GM21825 (cell line): ENCODE results near the gene ADCY7.

Experiments
- ATAC-seq: cut with Tn5 transposase; IDR thresholded peaks from one replicate; pipeline ENCODE4 v1.9.1; 2021; ENCODE audit warnings: mild to moderate bottlenecking, moderate library complexity; ENCODE audit not compliant: unreplicated experiment

ADCY7 gene

DNA sequence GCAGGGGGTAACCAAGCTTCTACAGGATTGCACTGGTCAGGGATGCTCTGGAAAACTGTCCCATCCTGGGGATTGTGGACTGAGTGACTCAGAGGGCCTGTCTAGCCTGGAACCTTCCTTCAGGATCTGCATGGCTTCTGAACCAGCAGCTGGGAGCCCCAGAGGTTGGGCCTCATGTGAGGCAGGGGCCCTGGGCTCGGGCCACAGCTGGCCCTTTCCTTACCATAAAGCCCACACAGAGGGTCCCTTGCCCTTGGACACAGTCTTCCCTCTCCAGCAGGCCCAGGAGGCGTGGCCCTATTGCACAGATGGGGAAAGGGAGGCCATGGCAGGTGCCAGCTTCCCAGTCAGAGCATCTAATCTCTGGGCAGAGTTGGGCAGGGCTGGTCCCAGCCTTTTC, 30.5 kb downstream of the ADCY7 start:
- ATAC-seq = no peak

DNA sequence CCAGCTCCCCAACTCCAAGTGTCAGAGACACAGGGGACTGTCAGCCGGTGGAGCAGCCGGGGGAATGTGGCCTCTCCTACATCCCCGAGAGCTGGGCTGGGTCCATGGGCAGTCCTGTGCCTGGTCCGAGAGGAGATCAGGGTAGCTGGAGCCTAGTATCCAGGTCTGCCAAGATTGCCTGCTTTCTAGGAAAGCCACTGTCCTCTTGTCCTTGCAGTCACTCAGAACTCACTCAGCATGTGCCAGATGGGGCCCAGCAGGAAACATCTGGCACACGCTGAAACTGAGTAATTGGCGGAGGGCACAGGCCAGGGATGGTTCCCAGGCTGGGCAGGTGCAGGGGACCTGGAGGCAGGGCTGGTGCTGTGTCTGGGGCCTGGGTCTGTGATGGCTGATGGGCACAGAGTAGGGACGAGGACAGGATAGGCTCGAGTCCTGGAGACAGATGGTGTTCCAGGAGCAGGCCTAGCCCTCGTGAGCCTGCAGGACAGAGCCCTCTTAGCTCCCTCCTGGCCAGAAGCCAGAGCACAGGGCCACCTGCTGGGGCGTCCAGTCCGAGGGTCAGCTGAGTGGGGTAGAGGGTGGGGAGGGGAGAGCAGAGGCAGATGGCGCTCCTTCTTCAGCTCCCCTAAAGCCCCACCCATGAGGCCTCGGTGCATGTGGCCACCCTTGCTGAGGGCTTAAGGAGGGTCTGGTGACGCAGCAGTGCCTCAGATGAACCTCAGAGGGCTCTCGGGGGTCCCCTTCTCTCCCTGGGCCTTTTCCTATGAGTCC, 31.1 kb downstream of the ADCY7 start:
- no peak for ATAC-seq

DNA sequence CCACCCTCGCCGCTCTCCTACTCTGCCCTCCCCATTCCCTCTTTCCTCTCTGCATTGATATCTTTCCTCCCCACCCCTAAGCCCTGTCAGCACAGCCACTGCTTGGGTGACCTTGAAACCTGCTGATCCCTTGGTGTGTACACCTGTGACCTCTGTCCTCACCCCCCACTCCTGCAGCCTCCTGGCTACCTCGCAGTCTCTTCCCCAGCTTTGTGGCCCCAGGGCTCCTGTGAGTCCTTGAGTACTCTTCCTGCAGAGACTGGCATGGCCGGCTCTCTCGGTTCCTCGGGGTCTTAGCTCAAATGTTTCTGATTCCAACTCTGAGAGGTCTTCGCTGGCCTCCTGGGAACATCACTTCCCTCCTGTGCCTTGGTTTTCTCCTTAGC, 31.7 kb downstream of the ADCY7 start:
- ATAC-seq = no peak

DNA sequence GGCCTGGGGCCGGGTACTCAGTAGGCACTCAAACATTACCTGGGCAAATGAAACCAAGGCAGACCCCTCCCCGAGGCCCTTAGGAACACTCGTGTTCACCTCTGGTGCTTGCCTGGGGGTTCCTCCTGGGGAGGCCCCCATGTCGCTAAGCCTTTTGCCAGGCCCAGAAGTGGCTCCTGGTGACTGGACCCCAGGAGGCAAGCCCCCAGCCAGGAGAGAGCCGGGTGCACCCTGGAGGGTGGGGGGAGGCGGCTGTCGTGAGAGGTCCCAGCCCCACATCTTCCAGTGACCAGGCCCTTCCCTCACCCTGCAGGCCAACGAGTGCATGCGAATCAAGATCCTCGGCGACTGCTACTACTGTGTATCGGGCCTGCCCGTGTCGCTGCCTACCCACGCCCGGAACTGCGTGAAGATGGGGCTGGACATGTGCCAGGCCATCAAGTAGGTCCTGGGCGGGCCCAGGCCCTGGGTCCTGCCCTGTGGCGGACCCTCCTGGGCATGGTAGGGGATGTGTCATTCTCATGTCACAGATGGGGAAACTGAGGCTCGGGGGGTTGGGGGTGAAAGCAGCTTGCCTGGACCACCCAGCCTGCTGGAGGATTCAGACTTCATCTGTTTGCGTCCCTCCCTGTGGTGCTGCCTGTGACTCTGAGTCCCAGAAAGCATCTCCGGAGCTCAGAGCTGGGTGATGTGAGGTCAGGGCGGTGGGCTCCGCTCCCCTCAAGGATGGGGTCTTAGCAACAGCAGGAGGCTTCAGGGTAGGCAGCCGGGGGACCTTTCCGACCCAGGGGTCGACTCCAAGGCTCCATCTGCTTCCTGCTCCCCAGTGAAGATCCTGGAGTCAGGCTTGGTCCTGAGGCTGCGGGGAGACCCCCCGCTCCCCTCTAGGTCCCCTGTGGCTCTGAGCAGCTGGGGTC, 32.5 kb downstream of the ADCY7 start:
- ATAC-seq = no peak

DNA sequence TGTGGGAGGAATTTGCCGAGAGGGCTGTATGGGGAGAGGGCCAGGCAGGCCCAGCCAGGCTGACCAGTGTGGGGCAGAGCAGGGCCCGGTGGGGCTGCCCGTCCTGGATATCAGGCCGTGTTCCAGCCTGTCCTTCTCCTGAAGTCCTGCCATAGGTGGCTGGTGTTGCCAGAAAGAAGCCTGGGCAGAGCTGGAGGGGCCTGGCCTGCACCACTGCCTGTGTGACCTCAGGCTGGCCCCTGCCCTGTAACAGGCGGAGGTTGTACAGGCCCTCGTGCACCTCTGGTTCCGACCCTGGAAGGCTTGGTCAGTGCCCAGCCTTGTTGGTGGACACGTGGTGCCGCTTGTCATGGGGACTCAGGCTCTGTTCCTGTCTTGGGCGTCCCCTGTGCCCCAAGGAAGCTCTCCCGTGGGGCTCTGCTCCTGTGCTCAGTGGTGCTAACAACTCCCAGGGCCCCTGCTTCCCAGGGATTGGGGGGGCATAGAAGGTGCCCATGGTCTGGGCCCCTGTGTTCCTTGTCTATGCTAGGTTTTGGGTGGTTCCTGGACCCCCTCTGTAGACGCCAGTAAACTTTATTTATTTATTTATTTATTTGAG, 33.3 kb downstream of the ADCY7 start:
- ATAC-seq = no peak

DNA sequence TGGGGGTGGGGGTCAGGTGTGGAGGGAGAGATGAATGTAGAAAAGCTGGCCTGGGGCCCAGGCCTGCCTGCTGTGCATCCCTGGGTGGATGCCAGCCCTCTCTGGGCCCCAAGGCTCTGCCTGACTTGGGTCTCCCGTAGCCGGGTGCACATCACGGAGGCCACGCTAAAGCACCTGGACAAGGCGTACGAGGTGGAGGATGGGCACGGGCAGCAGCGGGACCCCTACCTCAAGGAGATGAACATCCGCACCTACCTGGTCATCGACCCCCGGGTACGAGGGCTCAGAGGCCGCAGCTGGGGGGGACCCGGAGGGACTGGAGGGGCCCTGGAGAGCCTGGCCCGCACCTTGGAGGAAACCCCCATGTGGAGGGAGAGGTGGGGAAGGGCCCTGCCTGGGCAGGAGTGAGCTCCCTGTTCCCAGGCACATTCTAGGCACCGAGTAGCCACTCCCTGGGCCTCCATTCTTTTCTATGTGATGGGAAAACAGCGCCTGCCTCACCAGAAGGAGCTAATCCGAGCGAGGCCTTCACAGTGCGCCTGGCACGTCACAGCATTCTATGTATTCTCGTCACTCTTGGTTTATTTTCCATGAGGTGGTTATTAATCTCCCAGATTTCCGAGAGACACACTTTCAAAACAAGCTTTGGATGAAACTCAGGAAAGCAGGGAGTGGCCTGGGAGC, 34.7 kb downstream of the ADCY7 start:
- ATAC-seq = no peak

DNA sequence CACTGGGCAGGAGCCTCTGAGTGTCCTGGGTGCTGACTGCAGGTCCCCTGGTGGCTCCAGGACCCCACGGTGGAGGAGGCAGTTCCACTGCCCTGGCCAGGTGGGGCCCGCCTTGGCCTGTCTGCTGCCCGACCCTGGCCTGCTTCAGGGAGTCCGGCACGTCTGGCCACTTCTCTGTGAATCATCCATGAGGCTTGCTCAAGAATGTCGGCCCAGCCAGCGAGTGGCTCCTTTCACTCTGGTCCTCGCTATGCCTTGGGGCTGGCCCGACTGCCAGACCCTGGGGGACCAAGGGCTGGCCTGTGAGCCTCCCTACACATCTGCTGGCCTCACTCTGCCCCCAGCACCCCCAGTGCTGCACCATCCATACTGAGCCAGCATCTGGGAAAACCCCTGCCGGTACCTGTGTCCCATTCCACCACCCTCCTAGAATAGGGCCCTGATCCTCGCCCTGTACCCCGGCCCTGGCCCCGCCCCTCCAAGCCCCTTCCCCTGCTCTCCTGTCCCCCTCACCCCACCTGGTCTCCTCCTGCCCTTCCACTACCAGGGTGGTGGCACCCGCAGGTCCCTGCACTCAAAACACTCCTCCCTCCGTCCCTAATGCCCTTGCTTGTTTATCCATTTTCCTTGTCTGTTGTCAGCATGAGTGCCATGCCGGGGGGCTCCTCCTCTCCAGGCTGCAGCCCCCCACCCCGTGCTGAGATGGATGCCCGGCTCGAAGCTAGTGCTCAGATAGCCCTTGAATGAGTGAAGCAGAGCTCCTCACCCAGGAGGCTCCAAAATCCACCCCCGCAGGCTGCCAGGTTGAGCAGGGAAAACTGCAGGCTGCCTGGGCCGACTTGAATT, 35.5 kb downstream of the ADCY7 start:
- ATAC-seq = no peak

DNA sequence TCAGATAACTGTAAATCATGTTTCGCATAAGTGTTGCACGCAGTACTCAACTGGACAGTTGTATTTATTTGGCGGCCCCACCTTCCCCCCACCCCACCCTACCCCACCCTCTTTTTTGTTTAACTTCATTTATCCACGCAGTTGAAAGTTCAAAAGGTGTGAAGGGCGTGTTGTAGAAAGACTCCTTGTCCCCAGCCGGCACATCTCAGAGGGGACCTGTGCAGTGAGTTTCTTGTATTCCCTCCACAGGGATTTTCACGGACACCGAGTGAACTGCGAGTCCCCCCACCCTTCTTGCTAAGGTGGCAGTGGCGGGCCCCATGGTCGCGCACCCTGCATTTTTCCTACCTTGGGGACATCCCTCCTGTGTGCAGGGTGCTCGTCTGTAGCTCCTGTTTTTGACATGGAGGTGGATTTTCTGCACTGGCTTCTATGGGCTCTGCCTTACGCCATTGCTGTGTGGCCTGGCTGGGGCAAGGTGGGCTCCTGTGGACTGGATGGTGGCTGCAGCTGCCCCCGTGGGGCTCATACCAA, 36.2 kb downstream of the ADCY7 start:
- ATAC-seq = no peak

DNA sequence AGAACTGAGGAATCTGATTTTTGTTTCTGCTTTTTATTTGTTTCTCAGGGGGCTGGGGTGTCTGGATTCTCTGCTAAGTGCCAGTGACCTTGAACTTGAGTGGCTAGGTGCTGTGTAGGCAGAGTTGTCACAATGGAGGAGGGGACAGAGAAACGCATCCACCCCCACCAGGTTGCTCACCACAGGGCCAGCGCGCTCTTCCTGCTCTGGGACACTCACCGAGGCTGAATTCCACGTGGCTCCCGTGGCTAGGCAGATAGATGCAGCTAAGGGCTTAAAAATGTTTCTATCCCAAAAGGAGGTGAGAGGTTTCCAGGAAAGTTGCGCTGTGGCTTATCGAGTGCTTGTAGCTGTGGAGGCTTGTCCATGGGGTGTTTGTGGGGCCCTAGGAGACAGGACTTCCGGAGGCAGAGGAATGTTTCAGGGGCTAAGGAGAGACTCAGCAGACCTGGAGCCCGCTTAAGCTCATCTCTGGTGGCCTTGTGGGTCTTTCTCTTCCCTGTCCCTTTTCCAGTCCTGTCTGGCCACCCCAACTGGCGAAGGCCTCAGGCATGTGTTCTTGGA, 36.8 kb downstream of the ADCY7 start:
- ATAC-seq = no peak

DNA sequence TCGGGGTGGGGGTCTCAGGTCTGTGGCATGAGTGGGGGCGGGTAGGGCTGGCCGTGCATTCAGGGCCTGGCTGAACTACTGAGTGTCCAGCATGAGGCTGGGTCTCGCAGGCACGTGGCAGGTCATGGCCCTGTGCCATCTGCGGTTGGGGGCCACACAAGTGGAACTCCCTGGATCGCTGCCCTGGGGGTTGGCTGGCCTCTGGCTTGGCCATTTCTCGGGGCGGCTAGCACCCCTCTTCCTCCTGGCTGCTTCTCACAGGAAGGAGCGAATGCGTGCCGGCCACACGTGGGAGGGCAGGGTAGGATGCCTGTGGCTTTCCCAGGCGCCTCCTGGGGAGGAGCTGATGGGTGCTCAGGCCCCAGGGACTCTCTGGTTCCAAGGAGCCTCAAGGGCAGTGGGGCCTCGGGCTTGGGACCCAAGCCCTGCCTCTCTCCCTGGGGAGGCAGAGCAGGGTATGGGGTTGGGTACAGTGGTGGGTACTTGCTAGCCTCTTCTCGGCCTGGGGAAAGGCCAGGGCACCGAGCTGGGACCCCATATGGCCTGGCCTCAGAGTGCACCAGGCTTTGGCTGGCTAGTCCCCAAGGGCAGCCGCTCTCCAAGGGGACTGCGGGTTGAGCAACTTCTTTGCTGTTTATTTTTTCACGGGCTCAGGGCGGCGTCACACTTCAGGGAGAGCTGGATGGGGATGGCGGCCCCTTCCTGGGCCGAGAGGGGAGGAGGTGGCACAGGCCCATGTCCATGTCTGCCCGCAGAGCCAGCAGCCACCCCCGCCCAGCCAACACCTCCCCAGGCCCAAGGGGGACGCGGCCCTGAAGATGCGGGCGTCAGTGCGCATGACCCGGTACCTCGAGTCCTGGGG, 37.5 kb downstream of the ADCY7 start:
- no peak for ATAC-seq

DNA sequence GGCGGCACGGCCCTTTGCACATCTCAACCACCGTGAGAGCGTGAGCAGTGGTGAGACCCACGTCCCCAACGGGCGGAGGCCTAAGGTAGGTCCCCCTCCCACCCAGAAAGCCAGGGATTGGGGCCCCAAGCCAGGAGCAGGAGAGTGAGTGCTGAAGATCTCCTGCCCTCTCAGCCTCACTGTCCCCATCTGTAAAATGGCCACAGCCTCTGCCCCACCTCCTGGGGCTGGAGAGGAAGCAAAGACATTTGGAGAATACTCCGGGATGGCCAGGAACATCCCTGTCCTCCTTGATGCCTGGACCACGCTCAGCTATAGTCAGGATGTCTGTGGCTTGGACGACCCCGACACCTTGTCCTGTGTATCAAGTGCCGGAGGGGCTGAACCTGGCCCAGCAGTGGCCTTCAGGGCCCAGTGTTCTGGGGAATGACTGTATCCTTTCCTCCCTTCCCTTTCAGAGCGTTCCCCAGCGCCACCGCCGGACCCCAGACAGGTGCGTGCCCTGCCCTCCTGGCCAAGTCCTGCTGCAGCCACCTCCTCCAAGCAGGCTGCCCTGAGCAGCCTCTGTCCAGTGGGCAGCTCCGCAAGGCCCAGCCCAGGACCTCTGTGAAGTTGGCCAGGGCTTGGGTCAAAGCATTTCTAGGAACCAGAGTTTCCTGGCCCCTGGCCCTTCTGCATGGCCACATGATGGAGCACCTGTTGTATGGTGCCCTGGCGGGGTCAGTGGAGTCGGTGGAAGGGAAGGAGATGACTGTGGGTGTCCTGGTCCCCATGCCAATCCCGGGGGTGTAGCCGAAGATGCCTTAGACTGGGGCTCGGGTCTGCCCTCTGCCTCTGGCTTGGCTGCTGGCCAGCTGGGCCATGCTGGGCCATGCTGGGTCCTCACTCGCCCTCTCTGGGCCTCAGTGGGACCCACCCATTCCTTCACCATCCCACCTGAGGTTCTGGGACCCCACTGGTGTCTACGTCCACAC, 38.4 kb downstream of the ADCY7 start:
- ATAC-seq = no peak

DNA sequence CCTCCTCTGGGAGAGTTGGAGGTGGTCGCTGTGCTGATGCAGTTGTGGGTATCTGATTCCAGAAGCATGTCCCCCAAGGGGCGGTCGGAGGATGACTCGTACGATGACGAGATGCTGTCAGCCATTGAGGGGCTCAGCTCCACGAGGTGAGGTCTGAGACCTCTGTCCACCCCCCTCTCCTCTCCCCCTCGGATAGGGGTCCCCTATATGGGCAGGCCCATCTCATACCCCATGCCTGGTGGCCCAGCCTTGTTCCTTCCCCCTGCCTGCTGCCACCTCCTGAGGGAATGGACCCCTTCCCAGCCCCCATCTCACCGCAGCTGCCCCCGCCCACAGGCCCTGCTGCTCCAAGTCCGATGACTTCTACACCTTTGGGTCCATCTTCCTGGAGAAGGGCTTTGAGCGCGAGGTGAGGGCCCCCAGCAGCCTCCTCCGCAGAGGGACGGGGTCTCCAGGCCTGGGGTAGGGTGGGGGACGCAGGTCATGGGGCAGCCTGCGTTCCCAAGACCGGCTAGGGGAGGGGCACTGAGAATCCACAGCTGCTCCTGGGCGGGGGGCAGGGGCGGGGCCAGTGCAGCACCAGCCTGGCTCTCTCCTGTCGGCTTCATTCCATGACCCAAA, 39.2 kb downstream of the ADCY7 start:
- ATAC-seq = no peak

DNA sequence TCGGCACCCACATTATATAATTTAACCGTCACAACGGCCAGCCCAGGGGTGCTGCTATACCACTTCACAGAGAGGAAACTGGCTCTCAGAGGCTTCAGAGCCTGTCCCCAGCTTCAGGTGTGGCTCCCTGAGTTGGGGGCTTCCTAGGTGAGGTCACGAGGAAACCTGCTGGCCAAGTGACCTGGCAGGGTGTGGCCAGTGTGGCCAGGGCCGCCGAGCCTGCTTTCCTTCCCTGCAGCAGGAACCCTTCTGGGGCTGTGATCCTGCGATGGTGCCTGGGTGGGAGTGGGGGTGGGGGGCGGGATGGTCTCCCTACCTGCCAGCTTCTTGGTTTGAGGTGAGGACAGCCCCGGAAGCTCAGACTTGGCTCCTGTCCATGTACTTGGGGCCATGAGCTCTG, 39.9 kb downstream of the ADCY7 start:
- no peak for ATAC-seq

DNA sequence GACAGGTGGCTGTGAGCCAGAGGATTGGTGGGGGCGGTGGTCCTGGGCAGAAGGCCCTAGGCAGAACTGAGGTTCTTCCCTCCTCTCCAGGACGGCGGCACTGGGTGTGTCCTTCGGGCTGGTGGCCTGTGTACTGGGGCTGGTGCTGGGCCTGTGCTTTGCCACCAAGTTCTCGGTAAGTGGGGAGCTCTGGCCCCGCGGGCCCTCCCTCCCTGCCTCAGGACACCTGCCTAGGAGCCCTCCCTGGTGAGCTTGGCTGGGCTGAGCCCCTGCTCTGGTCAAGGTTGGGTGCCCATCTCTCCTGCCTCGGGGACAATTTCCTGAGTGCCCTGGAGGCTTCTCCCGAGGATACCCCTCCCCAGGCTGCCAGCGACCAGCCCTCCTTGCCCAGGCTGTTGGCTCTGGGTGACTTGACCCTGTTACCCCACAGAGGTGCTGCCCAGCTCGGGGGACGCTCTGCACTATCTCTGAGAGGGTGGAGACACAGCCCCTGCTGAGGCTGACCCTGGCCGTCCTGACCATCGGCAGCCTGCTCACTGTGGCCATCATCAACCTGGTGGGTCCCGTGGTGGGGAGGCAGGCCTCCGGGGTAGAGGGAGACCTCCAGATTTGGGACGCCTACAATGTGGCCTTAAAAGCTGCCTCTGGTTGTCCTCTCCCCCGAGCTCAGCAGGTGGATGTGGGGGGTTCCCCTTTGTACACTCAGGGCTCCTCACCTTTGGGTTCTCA, 42.0 kb downstream of the ADCY7 start:
- ATAC-seq = no peak

DNA sequence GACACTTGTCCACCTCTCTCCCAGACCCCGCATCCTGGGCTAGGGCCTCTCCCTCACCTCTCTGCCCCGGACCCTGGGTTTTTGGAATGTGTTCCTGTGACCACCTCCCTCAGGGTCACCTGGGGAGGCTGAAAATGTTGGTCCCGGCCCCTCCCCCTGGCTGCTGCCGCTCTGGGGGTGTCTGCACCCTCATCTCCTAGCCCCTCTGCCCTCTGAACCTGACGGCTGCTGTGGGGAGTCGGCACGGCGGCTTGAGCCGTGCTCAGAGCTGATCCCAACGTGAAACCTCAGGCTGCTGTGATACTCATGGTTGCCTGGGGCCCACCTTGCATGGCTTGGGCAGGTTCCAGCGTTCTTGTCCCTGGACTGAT, 42.8 kb downstream of the ADCY7 start:
- ATAC-seq = no peak

DNA sequence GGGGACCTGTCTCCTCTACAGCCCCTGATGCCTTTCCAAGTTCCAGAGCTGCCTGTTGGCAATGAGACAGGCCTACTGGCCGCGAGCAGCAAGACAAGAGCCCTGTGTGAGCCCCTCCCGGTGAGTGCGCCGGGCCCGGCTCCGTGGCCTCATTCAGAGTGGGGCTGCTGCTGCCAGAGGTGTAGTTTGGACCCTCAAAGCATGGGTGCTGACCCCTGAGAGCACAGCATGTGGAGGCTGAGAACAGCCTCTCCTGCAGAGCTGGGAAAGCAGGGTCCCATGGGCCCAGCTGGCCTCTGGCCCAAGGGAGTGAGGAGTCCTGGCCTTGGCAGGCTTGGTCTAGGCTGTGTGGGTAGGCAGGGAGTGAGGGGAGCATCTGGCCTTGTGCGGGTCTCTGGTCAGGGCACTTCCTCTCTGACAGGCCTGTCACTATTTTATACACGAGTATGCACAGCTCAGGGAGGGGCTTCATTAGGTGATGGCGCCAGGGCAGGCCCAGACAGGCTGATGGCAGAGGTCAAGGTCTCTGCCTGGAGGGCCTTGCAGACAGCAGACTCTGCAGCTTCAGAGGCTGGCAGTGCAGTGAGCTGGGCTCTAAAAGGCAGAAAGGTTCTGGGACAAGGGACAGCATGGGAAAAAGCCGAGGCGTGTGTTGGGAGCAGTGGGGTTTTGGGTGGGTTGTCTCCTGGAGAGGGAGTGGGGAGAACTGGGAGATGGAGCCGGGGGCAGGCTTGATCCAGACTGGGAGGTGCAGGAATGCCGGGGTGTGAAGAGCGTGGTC, 43.4 kb downstream of the ADCY7 start:
- ATAC-seq = no peak
